Measurements from ENCODE around the gene EIF1AD. TPM values are rescaled to one million over a fixed set of nuclear protein-coding genes. Genes with fewer than 3 reads are reported as not detected.

EIF1AD gene
- total and polyA plus RNA-seq, 4 donors, result 22.0 to 33.2 (median 28.7) TPM

DNA sequence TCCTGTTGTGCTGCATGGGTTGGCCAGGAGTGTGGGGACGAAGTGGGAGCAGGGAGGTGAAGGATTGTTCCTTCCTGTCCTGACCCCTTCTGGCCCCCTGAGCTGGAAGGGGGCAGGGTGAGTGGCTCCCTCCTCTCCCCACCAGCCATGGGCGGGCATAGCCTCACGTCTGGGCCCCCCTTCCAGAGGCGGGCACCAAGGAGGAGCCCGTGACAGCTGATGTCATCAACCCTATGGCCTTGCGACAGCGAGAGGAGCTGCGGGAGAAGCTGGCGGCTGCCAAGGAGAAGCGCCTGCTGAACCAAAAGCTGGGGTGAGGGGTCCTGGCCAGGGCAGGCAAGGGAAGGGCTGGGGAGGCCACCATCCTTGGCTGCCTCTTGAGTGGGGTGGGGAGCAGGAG lies 37.1 kb downstream of the EIF1AD start:
- H3K9ac ChIP-seq (ENCODE audit: insufficient read depth in 1 of 2, low read length in 2 of 2), result no peak overlapping the region
- H3K9me3 ChIP-seq (ENCODE audit: control insufficient read depth in 4 of 4, insufficient read depth in 3 of 4, low read length in 3 of 4), result no peaks in the 10 kb centered on the region
- H3K4me1 ChIP-seq (ENCODE audit: control insufficient read depth in 5 of 5, insufficient read depth in 5 of 5, low read length in 5 of 5), result peaks cover 4 to 13% (median 10%) of the 10 kb centered on the region in 5 donors
- no peak overlapping the region for H3K27ac ChIP-seq (ENCODE audit: low read depth in 1 of 2, low read length in 1 of 2)
- TF ChIP-seq, protein P1, sequence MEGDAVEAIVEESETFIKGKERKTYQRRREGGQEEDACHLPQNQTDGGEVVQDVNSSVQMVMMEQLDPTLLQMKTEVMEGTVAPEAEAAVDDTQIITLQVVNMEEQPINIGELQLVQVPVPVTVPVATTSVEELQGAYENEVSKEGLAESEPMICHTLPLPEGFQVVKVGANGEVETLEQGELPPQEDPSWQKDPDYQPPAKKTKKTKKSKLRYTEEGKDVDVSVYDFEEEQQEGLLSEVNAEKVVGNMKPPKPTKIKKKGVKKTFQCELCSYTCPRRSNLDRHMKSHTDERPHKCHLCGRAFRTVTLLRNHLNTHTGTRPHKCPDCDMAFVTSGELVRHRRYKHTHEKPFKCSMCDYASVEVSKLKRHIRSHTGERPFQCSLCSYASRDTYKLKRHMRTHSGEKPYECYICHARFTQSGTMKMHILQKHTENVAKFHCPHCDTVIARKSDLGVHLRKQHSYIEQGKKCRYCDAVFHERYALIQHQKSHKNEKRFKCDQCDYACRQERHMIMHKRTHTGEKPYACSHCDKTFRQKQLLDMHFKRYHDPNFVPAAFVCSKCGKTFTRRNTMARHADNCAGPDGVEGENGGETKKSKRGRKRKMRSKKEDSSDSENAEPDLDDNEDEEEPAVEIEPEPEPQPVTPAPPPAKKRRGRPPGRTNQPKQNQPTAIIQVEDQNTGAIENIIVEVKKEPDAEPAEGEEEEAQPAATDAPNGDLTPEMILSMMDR (IDR thresholded peaks at IDR 0.05; ENCODE audit: control extremely low read depth, extremely low read depth), result no peak
- peaks cover 15 to 50% (median 33%) of the 10 kb centered on the region in 4 donors for H3K36me3 ChIP-seq (ENCODE audit: control insufficient read depth in 4 of 4, insufficient read depth in 4 of 4, low read length in 4 of 4)
- no peak overlapping the region for H3K4me3 ChIP-seq
- H3K27me3 ChIP-seq (ENCODE audit: control insufficient read depth in 3 of 3, insufficient read depth in 3 of 3, low read length in 2 of 3), result no peaks in the 10 kb centered on the region
- 77 to 93% methylated on average over 10 of the region's 10 CpGs for WGBS, 2 donors
- DNase-seq (no peak), ATAC-seq (ENCODE audit: insufficient read depth, low FRiP score) (no peak)

DNA sequence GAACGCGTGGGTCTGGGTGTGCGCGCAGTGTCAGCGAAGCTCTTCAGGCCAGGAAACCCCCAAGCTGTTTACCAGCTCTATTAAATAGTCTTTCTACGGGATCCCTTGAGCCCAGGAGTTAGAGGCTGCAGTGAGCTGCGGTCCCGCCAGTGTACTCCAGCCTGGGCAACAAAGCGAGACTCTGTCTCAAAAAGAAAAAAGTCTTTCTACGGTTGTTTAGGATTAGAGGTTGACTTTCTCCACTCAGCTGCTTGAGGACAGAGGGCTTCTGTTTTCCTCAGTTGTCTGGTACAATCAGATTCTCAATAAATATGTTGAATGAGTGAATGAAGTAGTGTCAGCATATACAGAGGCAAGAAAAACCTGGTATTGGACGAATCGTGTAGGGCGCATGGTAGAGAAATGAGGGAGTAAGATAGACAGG lies 39.8 kb downstream of the EIF1AD start:
- ATAC-seq (ENCODE audit: insufficient read depth, low FRiP score), result no peak
- Histone ChIP-seq H3K27me3 (ENCODE audit: control insufficient read depth in 3 of 3, insufficient read depth in 3 of 3, low read length in 2 of 3) (no peaks in the 10 kb centered on the region), H3K36me3 (ENCODE audit: control insufficient read depth in 4 of 4, insufficient read depth in 4 of 4, low read length in 4 of 4) (peaks cover 12 to 33% (median 22%) of the 10 kb centered on the region in 4 donors), H3K4me3 (peak overlapping the region; percentile 99), H3K4me1 (ENCODE audit: control insufficient read depth in 5 of 5, insufficient read depth in 5 of 5, low read length in 5 of 5) (peaks cover 4 to 13% (median 10%) of the 10 kb centered on the region in 5 donors), H3K27ac (ENCODE audit: low read depth in 1 of 2, low read length in 1 of 2) (no peak overlapping the region), H3K9me3 (ENCODE audit: control insufficient read depth in 4 of 4, insufficient read depth in 3 of 4, low read length in 3 of 4) (no peaks in the 10 kb centered on the region), H3K9ac (ENCODE audit: insufficient read depth in 1 of 2, low read length in 2 of 2) (peak overlapping the region; percentile 69 to 71)
- TF ChIP-seq, protein P1 (IDR thresholded peaks at IDR 0.05; ENCODE audit: control extremely low read depth, extremely low read depth), result no peak
- WGBS, 2 donors, result 6% methylated on average over 13 of the region's 13 CpGs
- DNase-seq, result no peak

- H3K27me3 ChIP-seq (ENCODE audit: control insufficient read depth in 3 of 3, insufficient read depth in 3 of 3, low read length in 2 of 3), result no peaks in the 10 kb centered on the region
- ATAC-seq (ENCODE audit: insufficient read depth, low FRiP score), result peak; percentile 97
- WGBS, 2 donors, result 0 to 1% methylated on average over 96 to 97 of the region's 97 CpGs
These were observed 40.5 kb downstream of the EIF1AD start, which contains the start of gene SART1 for GRCh38 chr11:65961267-65962140. SART1 (plus strand) TSS chr11:65961734; CDS start chr11:65961781, 47 bp downstream.

More at GRCh38 chr11:65961267-65962140, 40.5 kb downstream of the EIF1AD start, which contains the start of gene SART1:
- peaks cover 0 to 2% (median 0%) of the 10 kb centered on the region in 4 donors for H3K9me3 ChIP-seq (ENCODE audit: control insufficient read depth in 4 of 4, insufficient read depth in 3 of 4, low read length in 3 of 4)
- H3K4me3 ChIP-seq, result peak within 1 kb of the TSS; percentile 99
- peak within 1 kb of the TSS; percentile 81 to 89 for H3K9ac ChIP-seq (ENCODE audit: insufficient read depth in 1 of 2, low read length in 2 of 2)
- peaks cover 4 to 13% (median 10%) of the 10 kb centered on the region in 5 donors for H3K4me1 ChIP-seq (ENCODE audit: control insufficient read depth in 5 of 5, insufficient read depth in 5 of 5, low read length in 5 of 5)
- peak; percentile 99 for DNase-seq
- H3K36me3 ChIP-seq (ENCODE audit: control insufficient read depth in 4 of 4, insufficient read depth in 4 of 4, low read length in 4 of 4), result peaks cover 8 to 27% (median 19%) of the 10 kb centered on the region in 4 donors
- H3K27ac ChIP-seq (ENCODE audit: low read depth in 1 of 2, low read length in 1 of 2), result peak within 1 kb of the TSS; percentile 84 to 86
- TF ChIP-seq, protein P1 (IDR thresholded peaks at IDR 0.05; ENCODE audit: control extremely low read depth, extremely low read depth), result peak; percentile 1

Measured in lung (tissue), 12 donors.